Spleen (tissue), 11 donors: ENCODE data around the gene MYT1. TPM values are rescaled to one million over a fixed set of nuclear protein-coding genes. Genes with fewer than 3 reads are reported as not detected.

Source experiments
- DNase-seq: peaks from one replicate; pipeline ENCODE4 v3.0.0-alpha.2; 2020
- H3K27ac ChIP-seq, 8 donors: fragments of 200-600 bp; sonication (generic) in 7 of 8; 1 replicate in 4 of 8; 2 replicates in 4 of 8; pipeline versions ENCODE4 v1.5.0 to v1.8.0; 2016 to 2021; ENCODE audit warnings: inconsistent platforms in 4 of 8, mild to moderate bottlenecking in 4 of 8, moderate library complexity in 1 of 8
- H3K27me3 ChIP-seq, 7 donors: fragments of 200-600 bp; sonication (generic) in 6 of 7; replicated peaks in 1 of 7; 1 replicate in 4 of 7; 2 replicates in 3 of 7; pipeline versions ENCODE4 v1.5.0 to v1.8.0; 2016 to 2021; ENCODE audit warnings: inconsistent platforms in 3 of 7, mild to moderate bottlenecking in 1 of 7
- H3K36me3 ChIP-seq, 6 donors: fragments of 200-600 bp; sonication (generic) in 5 of 6; 1 replicate in 4 of 6; 2 replicates in 2 of 6; pipeline versions ENCODE4 v1.5.0 to v1.8.0; 2016 to 2021; ENCODE audit warnings: inconsistent platforms in 2 of 6
- H3K4me1 ChIP-seq, 6 donors: fragments of 200-600 bp; sonication (generic) in 5 of 6; 1 replicate in 3 of 6; 2 replicates in 3 of 6; pipeline versions ENCODE4 v1.5.0 to v1.8.0; 2016 to 2021; ENCODE audit warnings: inconsistent platforms in 3 of 6
- H3K4me3 ChIP-seq, 8 donors: fragments of 200-600 bp; sonication (generic) in 7 of 8; 1 replicate in 4 of 8; 2 replicates in 4 of 8; pipeline versions ENCODE4 v1.5.0 to v1.8.0; 2016 to 2021; ENCODE audit warnings: inconsistent platforms in 4 of 8, mild to moderate bottlenecking in 4 of 8, moderate library complexity in 2 of 8
- H3K9me3 ChIP-seq, 8 donors: fragments of 200-600 bp; sonication (generic) in 7 of 8; 1 replicate in 4 of 8; 2 replicates in 4 of 8; pipeline versions ENCODE4 v1.5.0 to v1.8.0; 2016 to 2021; ENCODE audit warnings: inconsistent platforms in 4 of 8
- CTCF ChIP-seq, 11 experiments: fragments of 200-600 bp in 7 of 11; fragments of 450-650 bp in 4 of 11; sonication (generic) in 4 of 11; IDR thresholded peaks in 8 of 11; conservative IDR thresholded peaks in 3 of 11; 1 replicate in 7 of 11; 2 replicates in 4 of 11; pipeline versions ENCODE4 v1.4.0 to v1.8.0; 2016 to 2021; ENCODE audit warnings: antibody characterized with exemption in 11 of 11, inconsistent platforms in 4 of 11, mild to moderate bottlenecking in 1 of 11
- POLR2A ChIP-seq, 3 donors: fragments of 450-650 bp; IDR thresholded peaks; one replicate each; pipeline ENCODE4 v1.5.1; 2017; ENCODE audit warnings: antibody characterized with exemption in 3 of 3, mild to moderate bottlenecking in 1 of 3
- POLR2AphosphoS5 ChIP-seq, 3 donors: sonication (generic); formaldehyde crosslinking; IDR thresholded peaks; one replicate each; pipeline ENCODE4 v1.5.1; 2017; ENCODE audit warnings: antibody characterized with exemption in 3 of 3
- WGBS, 5 donors: extraction: QIAGEN DNeasy Blood & Tissue Kit in 3 of 5; methylation state at CpG; one replicate each; pipeline versions ENCODE4 v1.1.5 to v1.1.7; 2013 to 2018; 5-methylcytosine and 5-hydroxymethylcytosine counted together
- intact Hi-C: fragments of 100-400 bp; cut with DNase I; formaldehyde crosslinking; loops from one replicate; pipeline ENCODE4 v1.15.0; 2023; ENCODE audit warnings: low total_unique reads
- polyA plus RNA-seq, 3 donors: library from polyadenylated mRNA; stranded (reverse); fragments of 200-250 nt; gene quantifications; one replicate each; pipeline ENCODE4 v1.2.1, GENCODE V29; 2013
- total RNA-seq, 7 donors: library from RNA; depleted of rRNA in 3 of 7; stranded (reverse); fragments of >200 nt in 3 of 7; fragmentation: NEBNext Ultra II Directional in 4 of 7; extraction: Animal tissue kit (Norgen Biotek cat#: 25700) in 4 of 7; gene quantifications; one replicate each; pipeline versions ENCODE4 v1.1.0 to v1.2.1, GENCODE V29; 2016 to 2021
- donor health status: healthy with polysubstance abuse.
- donor health status: DM: no; HTN: no; CAD: no; lungs with moderate emphysema.
- donor health status: DM: no; HTN: no; CAD: no.
- donor health status: Bipolar disorder and iron deficiency.
- donor health status: healthy.
- donor health status: DM: no; HTN: no; CAD: no.
- donor health status: DM: yes; HTN: yes; CAD: no.

MYT1 gene
- total and polyA plus RNA-seq, 10 donors, result 0.08 to 2.2 (median 0.60) TPM; not detected in 3

GRCh38 chr20:64258071-64258823 is 94.0 kb downstream of the MYT1 start:
- Histone ChIP-seq H3K9me3 (no peaks in the 10 kb centered on the region), H3K27ac (no peak overlapping the region), H3K4me1 (peaks cover 20 to 82% (median 55%) of the 10 kb centered on the region in 6 donors), H3K27me3 (no peaks in the 10 kb centered on the region), H3K4me3 (peak overlapping the region in 1 of 8 donors; percentile 4), H3K36me3 (peaks cover 0 to 23% (median 4%) of the 10 kb centered on the region in 6 donors)
- no peak for TF ChIP-seq CTCF (IDR thresholded peaks at IDR 0.05 in 8 of 11, conservative IDR thresholded peaks at IDR 0.05 in 3 of 11)
- no peak for TF ChIP-seq POLR2A (IDR thresholded peaks at IDR 0.05)
- TF ChIP-seq POLR2AphosphoS5 (IDR thresholded peaks at IDR 0.05), result no peak
- no peak for DNase-seq
- intact Hi-C loops, result no loop called here
- 89 to 91% (median 90%) methylated on average over 9 of the region's 9 CpGs for WGBS, 5 donors

GRCh38 chr20:64260239-64260638 is 96.0 kb downstream of the MYT1 start:
- H3K4me3 ChIP-seq, result no peak overlapping the region
- no peaks in the 10 kb centered on the region for H3K9me3 ChIP-seq
- peak overlapping the region in 4 of 8 donors; percentile 15 to 60 (median 44) for H3K27ac ChIP-seq
- no peak for DNase-seq
- H3K36me3 ChIP-seq, result peaks cover 0 to 43% (median 6%) of the 10 kb centered on the region in 6 donors
- intact Hi-C loops, result no loop called here
- H3K27me3 ChIP-seq, result no peaks in the 10 kb centered on the region
- TF ChIP-seq POLR2AphosphoS5 (IDR thresholded peaks at IDR 0.05) (no peak), CTCF (IDR thresholded peaks at IDR 0.05 in 8 of 11, conservative IDR thresholded peaks at IDR 0.05 in 3 of 11) (no peak), POLR2A (IDR thresholded peaks at IDR 0.05) (no peak)
- peaks cover 23 to 93% (median 51%) of the 10 kb centered on the region in 6 donors for H3K4me1 ChIP-seq
- WGBS, 5 donors, result 58 to 89% (median 78%) methylated on average over 6 of the region's 6 CpGs

GRCh38 chr20:64261138-64261537 is 96.9 kb downstream of the MYT1 start:
- Histone ChIP-seq H3K36me3 (peaks cover 0 to 52% (median 13%) of the 10 kb centered on the region in 6 donors), H3K27me3 (no peaks in the 10 kb centered on the region), H3K4me1 (peaks cover 23 to 98% (median 50%) of the 10 kb centered on the region in 6 donors), H3K9me3 (no peaks in the 10 kb centered on the region), H3K4me3 (no peak overlapping the region), H3K27ac (peak overlapping the region in 5 of 8 donors; percentile 29 to 60 (median 36))
- intact Hi-C loops, result no loop called here
- no peak for DNase-seq
- 47 to 65% (median 50%) methylated on average over 9 of the region's 9 CpGs for WGBS, 5 donors
- no peak for TF ChIP-seq POLR2A (IDR thresholded peaks at IDR 0.05)
- TF ChIP-seq POLR2AphosphoS5 (IDR thresholded peaks at IDR 0.05), result no peak
- no peak for TF ChIP-seq CTCF (IDR thresholded peaks at IDR 0.05 in 8 of 11, conservative IDR thresholded peaks at IDR 0.05 in 3 of 11)

- no peak overlapping the region for H3K27ac ChIP-seq
- peaks cover 7 to 68% (median 23%) of the 10 kb centered on the region in 6 donors for H3K4me1 ChIP-seq
- no peak for DNase-seq
- no peaks in the 10 kb centered on the region for H3K27me3 ChIP-seq
- intact Hi-C loops, result no loop called here
- no peak overlapping the region for H3K4me3 ChIP-seq
- H3K36me3 ChIP-seq, result peaks cover 0 to 79% (median 24%) of the 10 kb centered on the region in 6 donors
- H3K9me3 ChIP-seq, result no peaks in the 10 kb centered on the region
- 84 to 90% (median 88%) methylated on average over 4 of the region's 4 CpGs for WGBS, 5 donors
- TF ChIP-seq CTCF (IDR thresholded peaks at IDR 0.05 in 8 of 11, conservative IDR thresholded peaks at IDR 0.05 in 3 of 11) (no peak), POLR2AphosphoS5 (IDR thresholded peaks at IDR 0.05) (no peak), POLR2A (IDR thresholded peaks at IDR 0.05) (no peak)
Measured at GRCh38 chr20:64264091-64264490, 99.8 kb downstream of the MYT1 start.
